Measurements from ENCODE around the gene ARHGEF28.

ARHGEF28 gene

GRCh38 chr5:73740274-73740790 lies 114.3 kb downstream of the ARHGEF28 start:
- TF ChIP-seq CTCF (IDR thresholded peaks at IDR 0.05; ENCODE audit: low read depth, low read length, missing control alignments) = no peak
- no peak for DNase-seq (ENCODE audit: low read depth)
- H3K4me3 ChIP-seq (ENCODE audit: low read depth, low read length) = no peak overlapping the region

- no peak for DNase-seq (ENCODE audit: low read depth)
- no peak overlapping the region for H3K4me3 ChIP-seq (ENCODE audit: low read depth, low read length)
- TF ChIP-seq CTCF (IDR thresholded peaks at IDR 0.05; ENCODE audit: low read depth, low read length, missing control alignments) = no peak
Measured at GRCh38 chr5:73743161-73743560, 117.2 kb downstream of the ARHGEF28 start.

GRCh38 chr5:73745836-73746235 lies 119.8 kb downstream of the ARHGEF28 start:
- DNase-seq (ENCODE audit: low read depth) = no peak
- TF ChIP-seq CTCF (IDR thresholded peaks at IDR 0.05; ENCODE audit: low read depth, low read length, missing control alignments) = no peak
- H3K4me3 ChIP-seq (ENCODE audit: low read depth, low read length) = no peak overlapping the region

GRCh38 chr5:73746608-73747007 lies 120.6 kb downstream of the ARHGEF28 start:
- no peak overlapping the region for H3K4me3 ChIP-seq (ENCODE audit: low read depth, low read length)
- no peak for DNase-seq (ENCODE audit: low read depth)
- TF ChIP-seq CTCF (IDR thresholded peaks at IDR 0.05; ENCODE audit: low read depth, low read length, missing control alignments) = no peak

GRCh38 chr5:73747696-73748380 lies 121.8 kb downstream of the ARHGEF28 start:
- DNase-seq (ENCODE audit: low read depth) = no peak

GRCh38 chr5:73748510-73749400 lies 122.8 kb downstream of the ARHGEF28 start:
- no peak for TF ChIP-seq CTCF (IDR thresholded peaks at IDR 0.05; ENCODE audit: low read depth, low read length, missing control alignments)
- DNase-seq (ENCODE audit: low read depth) = no peak
- no peak overlapping the region for H3K4me3 ChIP-seq (ENCODE audit: low read depth, low read length)

More at GRCh38 chr5:73747696-73748380, 121.8 kb downstream of the ARHGEF28 start:
- no peak overlapping the region for H3K4me3 ChIP-seq (ENCODE audit: low read depth, low read length)
- TF ChIP-seq CTCF (IDR thresholded peaks at IDR 0.05; ENCODE audit: low read depth, low read length, missing control alignments) = no peak

Measured in GM12864 (cell line).